ENCODE data around the gene GPR37L1. TPM values are rescaled to one million over a fixed set of nuclear protein-coding genes. Genes with fewer than 3 reads are reported as not detected.
"Not testable (repeated sequence)": the region's sequence is repeated elsewhere in the genome, so short reads cannot be mapped to it uniquely, and the experiment has no call there.

Gene GPR37L1
- total RNA-seq, 1 donor from 2014 or later = 0.06 TPM

DNA sequence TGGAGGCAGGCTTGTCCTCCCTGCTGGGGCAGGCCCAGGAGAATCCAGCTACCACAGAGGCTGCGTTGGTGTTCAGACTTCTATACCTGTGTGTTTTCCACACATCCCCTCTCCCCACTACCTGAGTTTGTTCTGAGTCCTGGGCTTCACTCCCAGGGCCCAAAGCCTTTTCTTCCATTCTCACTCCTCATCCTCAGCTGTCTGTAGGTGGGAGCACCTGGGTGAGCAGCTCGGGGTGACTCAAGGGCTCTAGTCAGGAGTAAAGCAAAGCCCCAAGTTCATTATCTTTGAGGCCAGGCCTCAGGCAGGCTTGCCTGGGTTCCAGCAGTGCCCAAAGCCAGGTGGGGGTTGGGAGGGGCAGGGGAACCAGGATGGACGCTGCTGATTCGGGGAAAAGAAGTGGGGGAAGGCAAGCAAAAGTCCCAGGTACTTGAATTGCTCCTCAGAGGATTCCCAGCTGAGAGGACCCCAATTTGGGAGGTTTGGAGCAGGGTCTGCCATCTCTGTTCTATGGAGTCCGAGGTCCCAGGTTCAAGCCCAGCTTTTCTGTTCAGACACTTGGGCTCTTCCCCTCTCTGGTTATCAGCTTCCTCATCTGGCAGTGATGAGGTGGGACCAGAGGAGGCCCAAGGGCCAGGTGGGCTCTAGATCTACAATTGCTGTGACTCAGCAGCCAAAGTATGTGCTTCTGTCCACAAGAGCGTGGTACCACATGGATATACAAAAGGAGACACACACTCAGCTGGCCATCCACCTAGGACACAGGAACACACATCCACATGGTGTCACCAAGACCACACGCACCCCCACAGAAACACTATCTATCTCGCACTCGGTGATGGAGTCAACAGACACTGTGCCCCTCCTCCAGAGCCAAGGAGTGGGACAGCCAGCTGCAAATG lies 43.5 kb downstream of the GPR37L1 start:
- H3K27ac ChIP-seq = peak overlapping the region; percentile 47
- DNase-seq (peak; percentile 31), ATAC-seq (no peak)
- H3K4me1 ChIP-seq = peaks cover 7% of the 10 kb centered on the region
- intact Hi-C loops (cut with DNase I) = no loop called here
- no peak overlapping the region for H3K4me3 ChIP-seq
- H3K9me3 ChIP-seq = no peaks in the 10 kb centered on the region
- no peaks in the 10 kb centered on the region for H3K36me3 ChIP-seq
- H3K27me3 ChIP-seq = no peaks in the 10 kb centered on the region
- no peak for TF ChIP-seq CTCF (IDR thresholded peaks at IDR 0.05)

DNA sequence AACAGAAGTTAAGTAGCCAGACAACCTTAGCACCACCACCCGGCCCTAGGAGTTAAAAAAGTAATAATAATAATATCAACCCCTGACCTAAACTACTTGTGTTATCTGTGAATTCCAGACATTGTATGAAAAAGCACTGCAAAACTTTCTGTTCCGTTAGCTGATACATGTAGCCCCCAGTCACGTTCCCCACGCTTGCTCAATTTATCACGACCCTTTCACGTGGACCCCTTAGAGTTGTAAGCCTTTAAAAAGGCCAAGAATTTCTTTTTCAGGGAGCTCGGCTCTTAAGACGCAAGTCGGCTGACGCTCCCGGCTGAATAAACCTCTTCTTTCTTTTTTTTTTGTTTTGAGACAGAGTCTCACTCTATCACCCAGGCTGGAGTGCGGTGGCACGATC lies 44.3 kb downstream of the GPR37L1 start:
- H3K36me3 ChIP-seq; DNase-seq; H3K9me3 ChIP-seq; ATAC-seq; intact Hi-C loops (cut with DNase I); H3K27me3 ChIP-seq; H3K4me1 ChIP-seq; H3K27ac ChIP-seq: not testable (repeated sequence)
- H3K4me3 ChIP-seq = peak overlapping the region; percentile 14

- Histone ChIP-seq H3K9me3 (no peaks in the 10 kb centered on the region), H3K27me3 (no peaks in the 10 kb centered on the region), H3K36me3 (no peaks in the 10 kb centered on the region), H3K4me3 (no peak overlapping the region), H3K27ac (no peak overlapping the region), H3K4me1 (peaks cover 7% of the 10 kb centered on the region)
- ATAC-seq (peak; percentile 14), DNase-seq (peak; percentile 68)
- TF ChIP-seq CTCF (IDR thresholded peaks at IDR 0.05) = no peak
- intact Hi-C loops (cut with DNase I) = no loop called here
These were observed 45.1 kb downstream of the GPR37L1 start for GRCh38 chr1:202167708-202168415.

DNA sequence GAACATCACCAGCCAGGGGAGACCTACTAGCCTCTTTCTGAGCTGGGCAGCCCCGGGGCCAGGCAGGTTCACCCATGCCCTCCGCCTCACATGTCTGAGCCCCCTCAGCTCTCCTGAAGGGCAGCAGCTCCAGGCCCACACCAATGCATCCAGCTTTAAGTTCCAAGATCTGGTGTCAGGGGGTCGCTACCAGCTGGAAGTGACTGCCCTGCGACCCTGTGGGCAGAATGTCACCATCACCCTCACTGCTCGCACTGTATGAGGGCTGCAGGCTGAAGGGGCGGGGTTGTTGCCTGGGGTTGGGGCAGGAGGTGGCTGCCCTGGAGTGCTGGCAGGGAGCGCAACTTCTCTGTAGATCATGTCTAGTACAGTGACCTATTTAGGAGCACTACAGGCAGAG lies 46.1 kb downstream of the GPR37L1 start:
- no peak overlapping the region for H3K4me3 ChIP-seq
- ATAC-seq = no peak
- no peak for TF ChIP-seq CTCF (IDR thresholded peaks at IDR 0.05)
- peak; percentile 53 for DNase-seq
- H3K27me3 ChIP-seq = no peaks in the 10 kb centered on the region
- no peaks in the 10 kb centered on the region for H3K9me3 ChIP-seq
- intact Hi-C loops (cut with DNase I) = no loop called here
- no peaks in the 10 kb centered on the region for H3K36me3 ChIP-seq
- peaks cover 3% of the 10 kb centered on the region for H3K4me1 ChIP-seq
- H3K27ac ChIP-seq = no peak overlapping the region

GRCh38 chr1:202170726-202171125 lies 48.0 kb downstream of the GPR37L1 start:
- H3K9me3 ChIP-seq = no peaks in the 10 kb centered on the region
- H3K36me3 ChIP-seq = no peaks in the 10 kb centered on the region
- intact Hi-C loops (cut with DNase I) = no loop called here
- DNase-seq (no peak), ATAC-seq (no peak)
- H3K4me3 ChIP-seq = no peak overlapping the region
- no peak for TF ChIP-seq CTCF (IDR thresholded peaks at IDR 0.05)
- no peak overlapping the region for H3K27ac ChIP-seq
- H3K4me1 ChIP-seq = peaks cover 3% of the 10 kb centered on the region
- no peaks in the 10 kb centered on the region for H3K27me3 ChIP-seq
